Raji (cell line): ENCODE data around the gene NAV2.

Experiments
- POLR2A ChIP-seq: IDR thresholded peaks from 2 replicates; pipeline ENCODE4 v1.6.1; 2011; ENCODE audit warnings: low read depth, low read length, control low read depth; ENCODE audit not compliant: insufficient read depth

The NAV2 gene

DNA sequence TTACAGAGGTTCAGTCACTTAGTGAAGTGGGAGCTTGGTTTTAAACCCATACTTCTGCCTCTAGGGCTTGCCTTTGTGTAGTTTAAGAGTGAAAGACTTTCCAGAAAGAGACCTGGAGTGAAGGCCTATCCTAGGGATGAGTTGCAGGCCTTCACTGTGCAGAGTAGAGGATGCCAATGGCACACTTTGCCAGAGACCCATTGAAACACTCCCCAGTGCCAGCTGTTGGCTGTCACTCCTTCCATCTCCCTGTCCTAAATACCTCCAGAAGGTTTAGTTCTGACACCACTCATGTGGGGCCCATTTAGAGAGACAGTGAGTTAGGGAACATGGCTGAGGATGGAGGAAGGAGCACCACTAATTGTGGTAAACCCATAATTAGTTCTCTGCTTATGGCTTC, 31.5 kb downstream of the NAV2 start:
- no peak for TF ChIP-seq POLR2A

DNA sequence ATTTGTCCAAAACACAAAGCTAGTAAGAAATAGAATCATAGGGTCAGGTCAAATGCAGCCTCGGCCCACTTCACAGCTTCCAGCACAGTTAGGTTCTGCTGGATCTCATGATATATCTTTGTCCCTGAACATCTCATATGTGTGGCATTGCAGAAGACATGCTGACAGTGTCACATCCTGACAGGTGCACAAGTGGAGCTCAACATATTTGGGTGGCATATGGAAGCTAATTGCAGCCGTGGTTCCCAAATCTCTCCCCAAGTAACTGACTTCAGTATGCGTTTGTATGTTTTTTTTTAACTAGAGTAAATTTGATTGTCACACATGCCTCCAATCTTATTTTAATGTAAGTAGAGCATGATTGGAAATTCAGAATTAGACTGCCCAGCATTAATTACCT, 33.4 kb downstream of the NAV2 start:
- no peak for TF ChIP-seq POLR2A

DNA sequence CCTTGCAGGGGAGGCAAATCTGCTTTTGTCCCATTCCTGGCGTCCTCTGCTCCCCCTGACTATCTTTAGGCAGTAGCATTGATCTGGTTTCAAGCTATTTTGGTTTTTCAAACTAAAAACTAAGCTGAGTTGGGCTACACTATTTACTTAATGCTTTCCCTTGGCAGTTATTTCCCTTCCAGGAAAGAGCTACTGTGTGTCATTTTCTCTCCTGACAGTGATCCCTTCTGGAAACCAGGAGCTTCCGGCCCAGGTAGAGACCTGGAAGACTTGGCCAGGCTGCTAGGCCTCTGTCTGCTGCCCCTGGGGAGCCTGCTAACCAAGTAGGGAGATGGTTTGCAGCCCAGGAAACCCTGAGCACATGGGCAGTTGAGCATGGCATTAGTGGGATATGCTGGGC, 35.0 kb downstream of the NAV2 start:
- TF ChIP-seq POLR2A: no peak

DNA sequence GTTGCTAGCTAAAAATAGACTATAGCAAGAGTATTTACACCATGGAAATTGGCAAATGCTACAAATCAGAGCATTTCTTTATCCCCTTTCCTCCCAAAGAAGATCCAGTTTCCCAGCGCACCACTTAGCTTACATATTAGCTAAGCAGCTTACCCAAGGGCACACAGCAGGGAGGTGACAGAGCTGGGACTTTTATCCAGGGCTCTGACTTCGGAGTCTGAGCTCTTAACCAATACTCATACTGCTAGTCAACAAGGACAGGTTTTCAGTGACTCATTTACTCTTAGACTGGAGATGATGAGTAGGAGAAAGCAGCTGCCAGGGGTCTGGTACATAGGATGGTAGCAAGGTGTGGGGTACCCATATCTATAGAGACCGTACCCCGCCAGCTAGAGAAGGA, 38.4 kb downstream of the NAV2 start:
- TF ChIP-seq POLR2A: no peak

DNA sequence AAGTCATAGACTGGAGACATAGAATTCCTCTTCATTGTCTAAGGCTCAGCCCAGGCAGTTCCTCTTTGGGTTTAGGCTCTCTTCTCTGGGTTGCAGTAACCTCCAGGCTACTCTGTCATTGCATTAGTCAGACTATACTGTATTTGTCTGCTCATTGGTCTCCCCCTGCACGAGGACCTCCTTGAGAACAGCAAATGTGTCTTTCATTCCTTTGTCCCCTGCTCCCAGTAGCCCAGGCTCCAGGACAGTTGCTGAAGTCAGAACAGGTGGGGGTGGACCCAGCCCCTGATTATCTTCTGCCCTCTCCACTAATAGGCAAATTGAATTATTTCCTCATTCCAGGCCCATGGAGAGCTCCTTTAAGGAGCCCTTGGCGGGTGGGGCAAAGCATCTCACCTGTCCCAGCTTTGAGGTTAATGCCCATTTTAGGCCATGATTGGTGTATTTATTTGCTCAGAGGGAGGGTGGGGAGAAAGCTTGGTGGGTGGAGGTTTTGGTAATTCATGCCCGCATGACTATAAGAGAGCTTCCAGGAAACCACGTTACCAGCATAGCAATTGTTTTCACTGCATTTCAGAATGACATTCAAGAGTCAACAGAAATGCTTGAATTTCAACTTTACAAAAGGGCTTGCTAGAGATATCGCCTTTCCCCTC, 40.9 kb downstream of the NAV2 start:
- no peak for TF ChIP-seq POLR2A

DNA sequence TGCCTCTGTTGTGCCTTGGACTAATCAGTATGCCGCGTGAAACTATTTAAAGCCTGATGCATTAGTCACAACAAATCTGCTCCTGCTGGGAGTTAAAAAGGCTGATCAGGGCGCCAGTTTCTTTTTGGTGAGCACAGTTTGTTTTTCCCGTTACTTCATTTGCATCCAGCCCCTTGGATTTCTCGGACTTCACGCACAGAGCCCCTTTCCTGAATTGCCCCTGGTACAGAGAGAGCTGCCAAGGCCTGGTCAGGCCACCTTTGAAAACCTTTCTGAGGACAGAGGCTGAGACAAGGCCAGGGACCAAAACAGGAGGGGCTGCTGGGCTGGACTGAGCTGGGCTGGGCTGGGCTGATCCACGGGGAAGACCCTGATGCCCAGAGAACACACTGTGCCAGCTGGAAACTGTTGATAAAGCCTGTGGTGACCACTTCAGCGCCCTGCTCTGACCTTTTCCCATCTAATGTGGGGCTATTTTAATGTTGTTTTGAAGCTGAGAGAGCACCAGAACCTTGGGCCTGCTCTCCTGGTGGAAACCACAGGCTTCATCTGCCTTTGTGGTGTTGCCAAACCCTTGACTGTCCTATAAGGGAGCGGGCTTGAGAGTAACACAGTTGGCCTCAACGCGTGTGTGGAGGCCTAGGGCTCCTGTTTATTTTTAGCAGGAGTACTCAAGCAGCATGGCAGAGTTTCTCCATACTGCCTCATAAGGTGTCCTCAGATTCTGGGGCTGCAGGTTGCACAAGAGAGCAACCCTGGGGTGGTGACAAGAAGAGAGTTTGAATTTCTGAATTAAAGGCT, 44.2 kb downstream of the NAV2 start:
- TF ChIP-seq POLR2A: no peak

DNA sequence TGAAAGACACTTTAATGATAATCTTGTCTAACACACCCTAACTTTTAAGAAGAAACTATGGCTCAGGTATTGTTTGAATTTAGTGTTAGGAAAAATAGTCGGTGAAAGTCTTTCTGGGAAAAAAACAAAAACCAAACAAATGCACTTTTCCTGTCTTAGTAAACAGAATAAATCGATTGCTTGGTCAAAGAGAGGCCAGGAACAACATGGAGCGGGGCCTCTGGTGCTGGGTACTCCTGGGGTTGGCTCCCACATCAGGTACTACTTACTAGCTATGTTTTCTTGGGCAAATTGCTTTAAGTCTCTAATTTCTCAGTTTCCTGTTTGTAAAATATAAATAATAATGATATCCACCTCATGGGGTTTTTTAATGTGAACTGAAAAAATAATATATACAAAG, 46.8 kb downstream of the NAV2 start:
- no peak for TF ChIP-seq POLR2A

DNA sequence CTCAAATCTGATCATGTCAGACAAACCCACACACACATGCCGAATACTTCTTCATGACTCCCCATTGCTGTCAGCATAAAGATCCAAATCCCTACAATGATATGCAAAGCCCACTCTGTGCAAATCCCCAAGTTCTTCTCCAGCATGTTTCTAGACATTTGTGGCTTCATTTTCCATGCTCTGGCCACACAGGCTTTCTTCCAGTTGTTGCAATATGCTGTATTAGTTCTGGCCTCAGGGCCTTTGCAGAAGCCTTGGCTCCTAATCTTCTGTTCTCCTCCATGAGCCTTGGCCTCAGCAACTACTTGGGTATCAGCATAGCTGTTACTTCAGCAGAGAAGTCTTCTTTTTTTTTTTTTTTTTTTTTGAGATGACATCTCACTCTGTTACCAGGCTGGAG, 49.6 kb downstream of the NAV2 start:
- no peak for TF ChIP-seq POLR2A

DNA sequence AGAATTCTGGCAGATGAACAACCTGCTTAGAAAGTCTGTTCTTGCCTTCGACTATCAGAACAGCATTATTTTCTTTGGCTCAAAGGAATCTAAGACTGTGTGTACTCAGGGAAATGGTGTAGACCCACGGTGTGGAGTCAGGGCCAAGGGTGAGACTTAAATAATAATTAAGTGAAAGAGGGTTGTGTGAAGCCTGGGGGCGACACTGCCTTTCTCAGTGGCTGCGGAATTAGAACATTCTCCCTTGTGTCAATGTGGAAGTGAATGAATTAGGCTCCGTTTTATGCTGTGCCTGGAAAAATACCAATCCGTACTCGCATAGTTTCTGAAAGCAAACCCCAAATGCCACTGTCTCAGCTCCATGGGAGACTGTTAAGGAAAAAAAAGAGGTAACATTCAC, 50.7 kb downstream of the NAV2 start:
- no peak for TF ChIP-seq POLR2A

DNA sequence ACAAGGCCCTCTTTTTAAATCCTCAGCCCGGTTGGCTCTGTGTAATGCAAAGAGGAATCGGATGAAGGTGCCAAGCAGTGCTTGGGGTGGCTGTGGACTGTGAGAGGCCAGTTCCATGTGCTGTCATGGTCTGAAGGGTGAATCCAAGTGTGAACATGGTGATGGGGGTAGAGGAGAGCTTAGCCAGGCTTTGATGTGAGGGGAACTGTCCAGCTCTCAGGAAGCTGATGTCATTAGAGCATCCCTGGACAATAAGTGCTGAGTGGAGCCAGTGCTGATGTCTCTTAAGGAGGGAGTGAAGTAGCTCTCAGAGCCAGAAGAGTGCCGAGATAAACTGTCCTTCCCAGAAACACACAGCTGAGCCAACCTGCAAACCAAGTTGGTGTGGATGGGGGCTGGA, 53.6 kb downstream of the NAV2 start:
- TF ChIP-seq POLR2A: no peak

DNA sequence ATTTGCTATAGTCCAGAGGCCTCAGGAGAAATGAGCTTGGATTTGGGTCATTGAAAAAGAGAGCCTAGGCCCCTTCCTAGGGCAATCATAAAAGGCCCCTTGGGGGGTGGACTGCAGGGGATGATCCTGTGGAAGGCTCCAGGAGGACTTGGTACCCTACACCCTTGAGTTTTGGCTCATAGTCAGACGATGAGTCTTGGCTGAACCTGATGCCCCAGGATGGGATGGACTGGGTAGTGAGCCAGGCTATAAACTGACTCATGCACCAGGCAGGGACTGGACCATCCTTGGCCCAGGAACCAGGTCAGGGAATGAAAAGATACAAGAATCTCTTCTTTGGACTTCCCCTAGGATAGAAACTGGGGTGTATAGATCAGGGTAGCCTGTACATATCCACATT, 54.2 kb downstream of the NAV2 start:
- TF ChIP-seq POLR2A: no peak

DNA sequence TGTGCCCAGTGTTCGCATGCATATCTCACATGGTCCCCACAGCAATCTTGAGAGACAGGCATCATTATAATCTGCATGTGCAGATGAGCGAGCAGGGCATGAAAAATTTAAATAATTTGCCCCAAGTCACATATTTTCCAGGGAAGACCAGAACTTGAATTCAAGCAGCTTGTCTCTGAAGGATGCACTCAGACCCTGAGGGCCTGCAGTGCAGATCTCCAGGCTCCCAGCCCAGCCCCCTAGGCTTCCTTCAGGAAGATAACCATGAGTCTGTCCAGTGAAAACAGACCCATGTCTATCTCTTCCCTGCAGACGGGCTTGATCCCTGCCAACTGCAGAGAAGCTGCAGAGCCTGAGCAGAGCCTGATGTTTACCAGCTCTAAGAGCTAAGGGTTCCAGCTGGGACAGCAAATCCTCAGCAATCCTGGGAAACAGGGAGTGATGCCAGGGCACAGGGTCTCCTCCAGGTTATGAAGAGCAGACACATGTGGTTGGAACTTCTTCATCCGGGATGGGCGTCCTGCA, 55.1 kb downstream of the NAV2 start:
- no peak for TF ChIP-seq POLR2A

DNA sequence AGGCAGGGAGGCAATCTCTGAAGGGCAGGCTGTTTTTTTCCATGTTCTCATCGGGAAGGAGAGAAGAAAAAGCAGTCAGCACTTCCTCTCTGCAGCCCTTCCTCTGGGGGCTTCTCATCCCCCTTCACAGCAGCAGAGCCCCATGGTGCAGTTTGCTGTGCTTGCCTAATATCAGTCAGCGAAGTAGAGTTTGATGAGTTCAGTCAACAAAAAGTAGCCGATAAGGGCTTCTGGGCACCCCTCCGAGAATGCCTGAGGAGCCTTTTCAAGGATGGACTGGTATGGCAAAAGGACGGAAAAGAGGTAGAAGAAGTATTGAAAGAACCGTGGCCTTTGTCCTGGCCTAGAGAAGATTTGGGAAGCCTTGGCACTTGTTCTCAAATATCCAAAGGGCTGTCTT, 55.6 kb downstream of the NAV2 start:
- no peak for TF ChIP-seq POLR2A

DNA sequence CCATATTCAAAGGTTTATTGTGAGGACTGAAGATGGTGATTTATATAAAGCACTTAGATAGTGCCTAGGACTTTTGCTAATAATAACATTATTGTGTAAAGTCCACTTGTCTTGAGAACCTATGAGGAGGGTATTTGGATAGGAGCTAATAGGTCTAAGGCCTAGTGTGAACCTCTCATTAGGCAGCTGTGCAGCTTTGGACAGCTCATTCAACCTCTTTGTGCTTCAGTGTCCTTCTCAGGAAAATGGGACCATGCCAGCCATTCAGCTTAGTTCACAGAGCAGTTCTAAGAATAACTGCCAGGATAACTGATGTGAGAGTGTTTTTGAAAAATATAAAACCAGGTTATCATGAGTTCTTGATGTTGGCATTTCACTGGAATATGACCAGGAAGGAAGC, 56.2 kb downstream of the NAV2 start:
- TF ChIP-seq POLR2A: no peak

DNA sequence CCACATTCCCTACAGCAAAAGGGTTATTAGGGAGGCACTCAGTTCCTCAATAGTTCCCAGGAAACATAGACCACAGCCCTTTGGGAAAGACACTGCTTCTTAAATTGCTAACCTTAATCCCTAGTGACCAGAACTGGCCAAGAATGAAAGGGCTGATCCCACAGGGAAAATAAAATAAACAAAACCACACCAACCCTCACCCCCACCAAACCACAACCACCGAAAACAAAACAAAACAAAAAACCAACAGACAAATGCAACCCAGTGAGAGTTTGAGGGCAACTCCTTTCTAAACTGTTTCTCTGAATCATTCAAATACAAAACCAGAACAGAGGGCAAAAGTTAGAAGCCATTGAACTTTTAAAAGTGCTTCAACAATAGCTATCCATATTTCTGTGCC, 57.2 kb downstream of the NAV2 start:
- no peak for TF ChIP-seq POLR2A

DNA sequence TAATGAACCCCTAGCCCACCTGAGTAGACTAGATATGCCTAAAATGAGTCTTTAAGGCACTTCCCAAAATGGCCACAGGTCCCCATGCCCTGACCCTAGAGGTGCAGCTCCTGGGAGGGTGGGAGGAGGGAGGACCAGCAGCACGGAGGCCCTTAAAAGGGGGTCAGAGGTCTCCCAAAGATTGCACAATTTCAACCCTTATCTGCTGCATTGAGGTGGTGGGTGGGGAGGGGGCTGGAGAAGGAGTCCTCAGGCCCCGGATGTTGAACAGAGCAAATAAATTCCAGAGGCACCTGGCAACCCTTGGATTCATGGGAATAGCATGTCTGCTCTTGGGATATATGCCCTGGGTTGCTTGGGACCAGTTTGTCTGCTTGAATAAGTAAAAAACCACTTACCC, 57.6 kb downstream of the NAV2 start:
- TF ChIP-seq POLR2A: no peak

DNA sequence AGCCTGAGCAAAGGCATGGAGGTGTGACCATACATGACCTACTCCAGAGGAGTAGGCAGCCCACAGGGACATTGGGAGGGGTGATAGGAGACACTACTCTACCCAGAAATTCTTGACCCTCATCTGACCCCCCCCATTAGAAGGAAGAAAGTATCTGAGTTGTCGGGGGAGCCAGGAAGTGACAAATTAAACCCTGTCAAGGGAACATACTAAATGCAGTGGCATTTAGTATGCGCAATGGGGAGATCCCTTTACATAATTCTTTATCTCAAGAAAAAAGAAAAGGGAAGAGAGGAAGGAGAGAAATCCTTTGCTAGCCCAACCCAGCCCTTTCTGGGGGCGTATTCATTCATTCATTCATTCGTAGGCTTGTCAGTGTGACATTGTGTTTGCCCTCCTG, 58.8 kb downstream of the NAV2 start:
- no peak for TF ChIP-seq POLR2A

DNA sequence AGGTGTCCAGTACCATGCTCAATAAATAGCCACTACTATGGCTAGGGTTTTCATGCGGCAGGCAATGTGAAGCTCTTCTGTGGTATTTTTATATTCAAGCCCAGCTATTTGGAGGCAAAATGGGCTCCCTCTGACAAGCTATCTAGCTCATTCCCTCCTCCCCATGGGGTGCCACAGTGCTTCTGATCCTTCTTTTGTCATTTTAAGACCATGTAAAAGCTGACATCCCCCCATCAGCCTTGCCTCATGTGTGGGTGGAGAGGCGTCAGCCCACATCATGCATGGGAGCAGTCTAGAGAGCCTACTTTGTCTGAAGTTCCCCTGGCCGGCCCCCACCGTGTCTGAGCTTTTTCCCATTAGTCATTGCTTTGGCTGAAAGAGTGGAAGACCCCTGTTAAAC, 59.8 kb downstream of the NAV2 start:
- TF ChIP-seq POLR2A: no peak
